Stimulated activated CD4-positive, alpha-beta T cell treated with anti-CD3 and anti-CD28 coated beads, Interleukin-4, amount 100 ng/mL, for 24 hours (primary cell): ENCODE measurements around the gene SH2B2.
"Not testable (repeated sequence)": the region's sequence is repeated elsewhere in the genome, so short reads cannot be mapped to it uniquely, and the experiment has no call there.

Source experiments
- DNase-seq: peaks from one replicate; pipeline ENCODE4 v3.0.0-alpha.2; 2020

Gene SH2B2

DNA sequence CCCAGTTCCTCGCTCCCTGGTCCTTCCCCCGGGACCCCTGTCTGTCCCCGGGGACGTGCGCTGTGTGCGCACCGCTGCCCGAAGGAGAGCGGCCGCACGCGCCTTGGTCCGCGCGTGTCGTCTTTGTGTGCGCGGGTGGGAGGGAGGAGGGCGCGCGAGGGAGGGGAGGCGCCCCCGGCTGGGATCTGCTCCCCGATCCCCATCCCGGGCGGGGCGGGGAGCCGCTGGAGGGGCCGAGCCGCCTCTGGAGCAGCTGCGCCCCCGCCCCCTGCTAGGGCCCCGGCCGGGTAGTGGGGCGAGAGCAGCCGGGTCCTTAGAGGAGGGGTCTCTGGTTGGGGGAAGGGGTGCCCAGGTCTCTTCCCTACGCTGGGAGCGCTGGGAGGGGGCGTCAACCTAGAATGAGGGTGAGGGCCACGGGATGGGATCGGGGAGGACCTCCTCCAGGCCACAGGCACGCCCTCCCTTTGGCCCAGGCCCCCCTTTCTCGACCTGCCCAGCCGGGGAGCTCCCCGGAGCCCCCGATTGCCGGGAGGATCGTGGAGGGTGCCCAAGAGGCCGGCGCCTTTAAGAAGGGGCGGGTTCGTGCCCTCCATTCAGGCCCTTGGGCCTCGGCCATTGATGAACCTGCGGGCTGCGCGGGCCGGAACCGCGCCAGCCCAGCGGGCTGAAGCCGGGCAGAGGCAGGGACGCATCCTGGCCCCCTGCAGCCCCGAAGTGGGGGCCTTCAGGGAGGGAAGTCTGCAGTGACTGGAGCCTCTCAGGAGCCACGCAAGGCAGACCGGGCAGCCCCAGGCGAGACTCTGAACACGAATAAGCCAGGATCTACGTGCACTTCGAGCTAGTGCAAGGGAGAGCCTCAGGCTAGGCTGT lies 678 bp downstream of the SH2B2 start:
- no peak for DNase-seq

- no peak for DNase-seq
These were observed 1.3 kb downstream of the SH2B2 start for GRCh38 chr7:102287981-102288278.

DNA sequence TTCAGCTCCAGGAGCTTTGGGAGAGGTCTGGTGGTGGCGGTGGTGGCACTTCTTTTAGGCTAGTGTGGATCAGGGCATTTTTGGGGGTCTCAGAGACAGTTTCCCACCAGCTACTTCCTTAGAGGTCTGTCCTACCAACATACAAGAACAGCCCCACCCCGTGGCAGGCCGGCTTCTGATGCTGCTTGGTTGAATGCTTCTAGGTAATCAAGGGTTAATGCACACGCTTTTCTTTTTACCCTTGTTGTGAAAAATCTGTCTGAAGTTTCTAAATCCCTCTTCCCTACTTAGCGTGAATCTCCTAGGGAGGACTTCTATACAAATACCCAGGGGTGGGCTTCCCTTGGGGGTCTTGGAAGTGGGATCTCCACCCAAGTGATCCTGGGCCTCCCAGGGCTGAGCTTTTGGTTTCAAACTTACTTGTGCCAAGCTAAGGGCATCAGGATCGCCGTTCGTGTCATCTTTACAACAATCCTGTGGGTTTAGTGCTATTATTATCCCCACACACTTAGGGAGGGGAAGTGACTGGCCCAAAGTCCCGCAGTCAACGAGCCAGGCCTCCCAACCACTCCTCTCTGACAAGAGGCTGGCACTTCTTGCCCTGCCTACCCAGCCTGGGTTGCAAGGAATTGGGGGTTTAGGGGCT lies 1.7 kb downstream of the SH2B2 start:
- no peak for DNase-seq

GRCh38 chr7:102289057-102289456 lies 2.4 kb downstream of the SH2B2 start:
- no peak for DNase-seq

GRCh38 chr7:102291056-102291915 lies 4.6 kb downstream of the SH2B2 start:
- DNase-seq, result no peak

DNA sequence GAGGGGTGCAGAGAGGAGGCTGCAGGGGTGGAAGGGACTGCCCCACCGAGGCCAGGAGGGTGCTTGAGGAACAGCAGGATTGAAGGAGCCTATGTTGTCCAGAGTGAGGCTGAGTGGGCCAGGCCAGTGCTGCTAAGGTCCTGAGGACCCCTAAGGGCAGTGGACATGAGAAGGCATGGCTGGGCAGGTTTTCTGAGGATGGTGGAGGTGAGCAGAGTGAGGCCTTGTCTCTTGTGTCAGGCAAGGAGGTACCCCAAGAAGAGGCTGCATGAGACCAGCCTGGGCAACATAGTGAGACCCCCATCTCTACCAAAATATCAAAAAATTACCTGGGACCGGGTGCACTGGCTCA lies 5.2 kb downstream of the SH2B2 start:
- no peak for DNase-seq

DNA sequence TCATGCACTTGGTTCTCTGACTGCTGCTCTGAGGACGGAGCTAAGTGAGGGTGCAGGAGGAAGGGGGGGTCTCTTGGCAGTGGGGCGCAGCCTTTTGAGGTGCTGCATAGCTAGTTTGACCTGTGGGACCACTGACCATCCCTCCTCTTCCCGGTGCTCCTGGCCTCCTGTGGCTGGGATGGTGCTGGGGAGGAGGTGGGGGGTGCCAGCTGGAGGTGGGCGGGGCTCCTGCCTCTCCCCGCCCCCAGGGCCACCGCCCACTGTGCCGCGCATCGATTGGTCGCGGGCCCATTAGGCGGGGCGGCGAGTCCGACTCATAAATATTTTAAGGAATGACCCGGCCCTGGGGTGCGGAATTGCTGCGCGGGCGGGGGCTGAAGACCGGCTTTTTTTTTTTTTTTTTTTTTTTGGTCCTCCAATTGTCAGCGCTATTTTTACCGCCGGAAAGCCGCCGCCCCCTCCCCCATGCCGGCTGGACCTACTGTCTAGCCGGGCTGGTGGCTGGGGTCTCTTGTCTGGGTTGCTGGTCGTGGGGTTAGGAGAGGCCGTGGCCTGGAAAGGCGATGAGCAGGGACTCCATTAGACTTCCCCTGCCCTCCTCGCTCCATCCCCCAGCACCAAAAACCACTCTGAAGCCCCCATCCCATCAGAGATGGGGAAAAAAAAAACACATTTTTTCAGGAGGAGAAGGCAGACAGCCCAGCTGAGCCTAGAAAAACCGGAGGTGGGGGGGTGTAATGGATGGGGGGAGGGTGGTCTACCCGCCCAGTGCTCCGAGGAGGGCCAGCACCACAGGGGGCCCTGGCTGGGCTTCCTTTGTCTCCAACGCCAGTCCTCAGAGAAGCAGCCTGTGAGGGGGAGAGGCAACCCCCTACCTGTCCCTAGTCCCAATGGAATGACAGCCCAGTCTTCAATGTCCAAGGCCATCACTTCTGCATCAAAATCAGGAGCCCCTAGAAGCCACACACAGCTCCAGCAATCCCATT lies 6.4 kb downstream of the SH2B2 start:
- DNase-seq, result no peak

DNA sequence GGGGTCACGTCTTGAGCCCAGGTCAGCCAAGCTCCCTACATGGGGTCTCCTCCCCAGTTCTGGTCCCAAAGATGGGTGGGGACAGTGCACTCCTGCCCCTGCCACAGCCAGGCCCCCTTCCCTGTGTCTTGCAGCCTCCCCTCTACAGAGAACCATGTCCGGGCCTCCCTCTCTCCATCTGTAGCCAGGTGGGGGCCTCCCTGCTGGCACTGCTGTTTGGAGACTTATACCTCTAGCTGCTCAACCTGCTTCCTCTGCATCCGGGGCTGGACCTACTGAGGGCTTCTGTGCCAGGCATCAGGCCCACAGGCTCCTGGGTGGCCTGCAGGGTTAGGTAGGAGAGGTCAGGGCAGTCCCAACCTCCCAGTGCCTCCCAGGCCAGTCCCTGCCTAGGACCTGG lies 7.9 kb downstream of the SH2B2 start:
- no peak for DNase-seq

DNA sequence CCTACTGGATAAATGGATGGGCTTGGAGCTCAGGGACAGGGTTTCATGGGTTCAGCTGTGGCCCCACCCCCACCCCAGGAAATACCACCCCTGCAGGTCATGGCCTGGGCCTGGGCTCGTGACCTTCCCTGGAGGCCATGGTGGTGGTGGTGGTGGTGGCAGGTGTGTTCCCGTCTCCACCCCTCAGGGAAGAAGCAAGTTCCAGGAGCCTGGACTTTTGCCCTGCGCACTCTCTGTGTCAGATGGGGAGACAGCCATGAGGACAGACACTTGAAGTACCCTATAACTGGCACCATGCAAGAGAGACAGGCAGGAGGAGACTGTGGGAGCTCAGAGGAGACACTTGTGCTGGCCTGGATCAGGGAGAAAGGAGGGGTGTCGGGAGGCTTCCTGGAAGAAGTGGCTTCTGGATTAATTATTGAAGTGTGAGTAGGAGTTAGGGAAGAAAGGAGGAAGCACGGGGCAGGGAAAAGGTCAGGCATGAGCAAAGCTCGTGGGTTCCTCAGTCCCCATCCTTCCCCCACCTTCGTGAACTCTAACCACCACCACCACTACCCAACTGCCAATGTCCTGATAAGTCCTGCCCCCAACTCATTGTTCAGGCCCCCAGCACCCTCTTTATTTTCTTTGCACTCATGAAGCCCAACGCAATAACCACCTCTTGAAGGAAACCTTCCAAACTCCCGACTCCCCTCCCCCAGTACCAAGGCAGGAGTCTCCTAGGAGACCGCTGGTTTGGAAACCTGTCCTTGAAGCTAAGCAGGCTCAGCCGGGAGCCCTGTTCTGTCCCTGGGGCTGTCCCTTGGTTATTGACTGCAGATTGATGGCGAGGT lies 8.9 kb downstream of the SH2B2 start:
- no peak for DNase-seq

DNA sequence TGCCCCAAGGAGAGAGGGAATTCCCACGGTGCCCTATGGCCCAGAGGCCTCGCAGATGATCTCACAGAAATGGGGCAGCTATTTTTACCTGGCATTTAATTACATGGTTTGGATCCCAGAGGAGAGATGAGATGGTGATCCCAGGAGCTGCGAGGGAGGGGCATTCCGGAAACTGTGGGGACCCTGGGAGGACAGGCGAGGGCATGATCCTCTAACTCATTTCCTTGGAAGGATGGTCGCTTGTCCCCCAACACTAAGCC lies 9.4 kb downstream of the SH2B2 start:
- no peak for DNase-seq

- DNase-seq, result no peak
These were observed 9.8 kb downstream of the SH2B2 start for GRCh38 chr7:102296514-102296913.

GRCh38 chr7:102297487-102298218 lies 11.0 kb downstream of the SH2B2 start:
- DNase-seq, result no peak

DNA sequence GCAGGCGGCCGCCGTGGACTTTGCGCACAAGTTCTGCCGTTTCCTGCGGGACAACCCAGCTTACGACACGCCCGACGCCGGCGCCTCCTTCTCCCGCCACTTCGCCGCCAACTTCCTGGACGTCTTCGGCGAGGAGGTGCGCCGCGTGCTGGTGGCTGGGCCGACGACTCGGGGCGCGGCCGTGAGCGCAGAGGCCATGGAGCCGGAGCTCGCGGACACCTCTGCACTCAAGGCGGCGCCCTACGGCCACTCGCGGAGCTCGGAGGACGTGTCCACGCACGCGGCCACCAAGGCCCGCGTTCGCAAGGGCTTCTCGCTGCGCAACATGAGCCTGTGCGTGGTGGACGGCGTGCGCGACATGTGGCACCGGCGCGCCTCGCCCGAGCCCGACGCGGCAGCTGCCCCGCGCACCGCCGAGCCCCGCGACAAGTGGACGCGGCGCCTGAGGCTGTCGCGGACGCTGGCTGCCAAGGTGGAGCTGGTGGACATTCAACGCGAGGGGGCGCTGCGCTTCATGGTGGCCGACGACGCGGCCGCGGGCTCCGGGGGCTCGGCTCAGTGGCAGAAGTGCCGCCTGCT lies 14.1 kb downstream of the SH2B2 start:
- no peak for DNase-seq

DNA sequence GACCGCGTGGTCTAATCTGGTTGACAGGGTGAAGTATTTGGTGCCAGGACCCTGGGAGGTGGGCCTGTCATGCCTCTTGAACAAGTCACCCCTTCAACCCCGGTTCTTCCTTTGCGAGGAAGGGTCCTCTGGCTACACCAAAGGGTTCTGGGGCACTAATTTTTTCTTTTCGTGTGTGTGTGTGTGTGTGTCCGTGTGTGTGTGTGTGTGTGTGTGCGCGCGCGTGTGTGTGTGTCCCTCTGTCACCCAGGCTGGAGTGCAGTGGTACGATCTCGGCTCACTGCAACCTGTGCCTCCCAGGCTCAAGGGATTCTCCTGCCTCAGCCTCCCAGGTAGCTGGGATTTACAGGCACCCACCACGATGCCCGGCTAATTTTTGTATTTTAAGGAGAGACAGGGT lies 14.7 kb downstream of the SH2B2 start:
- not testable (repeated sequence) for DNase-seq

DNA sequence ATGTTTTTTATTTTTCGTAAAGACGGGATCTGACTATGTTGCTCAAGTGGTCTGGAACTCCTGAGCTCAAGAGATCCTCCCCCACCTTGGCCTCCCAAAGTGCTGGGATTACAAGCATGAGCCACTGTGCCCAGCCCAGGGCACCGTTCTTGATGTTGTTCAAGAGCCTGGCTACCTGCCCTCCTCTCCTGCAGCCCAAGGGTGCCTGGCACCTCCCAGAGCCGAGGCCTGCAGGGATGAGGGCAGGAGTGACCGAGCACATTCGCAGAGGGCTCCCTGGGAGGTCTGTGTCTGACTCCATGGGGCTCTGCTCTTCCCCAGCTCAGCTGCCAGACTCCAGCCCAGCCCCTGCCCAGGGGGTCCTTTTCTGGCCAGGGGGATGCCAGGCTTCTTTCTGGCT lies 15.4 kb downstream of the SH2B2 start:
- no peak for DNase-seq

- no peak for DNase-seq
These were observed 17.2 kb downstream of the SH2B2 start for GRCh38 chr7:102303669-102304422.

GRCh38 chr7:102304668-102305067 lies 18.0 kb downstream of the SH2B2 start:
- no peak for DNase-seq

GRCh38 chr7:102305414-102306268 lies 19.0 kb downstream of the SH2B2 start:
- DNase-seq, result no peak
